GM12878 (cell line): ENCODE measurements around the gene DIMT1. TPM values are rescaled to one million over a fixed set of nuclear protein-coding genes. Genes with fewer than 3 reads are reported as not detected.

Source experiments
- ATAC-seq: fragments of 200-7000 bp; cut with Tn5 transposase; 3 replicates; pipeline ENCODE4 v1.9.1; 2020; ENCODE audit warnings: mild to moderate bottlenecking, moderate library complexity
- BruUV-seq: library from RNA; stranded (reverse); fragments of 400-500 nt; replicated peaks from 2 replicates; lab custom pipeline; 2021; lab: Mats Ljungman, UMichigan
- CTCF ChIA-PET: fragments of 300-600 bp; sonication (Branson Sonifier 250); formaldehyde crosslinking; extraction: SDS; loops from one replicate; lab custom pipeline; 2021; ENCODE audit warnings: inconsistent platforms; lab: Yijun Ruan, JAX
- POLR2A ChIA-PET: fragments of 350-600 bp; formaldehyde crosslinking; extraction: SDS; loops from one replicate; lab custom pipeline; 2021; ENCODE audit warnings: inconsistent platforms; lab: Charles Lee
- RAD21 ChIA-PET: fragments of 300-600 bp; sonication (Branson Sonifier 250); formaldehyde crosslinking; loops from one replicate; lab custom pipeline; 2023; ENCODE audit warnings: antibody characterized with exemption; ENCODE audit not compliant: unreplicated experiment; lab: Charles Lee
- SMC1A ChIA-PET: fragments of 300-600 bp; sonication (Branson Sonifier 250); formaldehyde crosslinking; loops from one replicate; lab custom pipeline; 2023; ENCODE audit not compliant: unreplicated experiment, uncharacterized antibody; lab: Charles Lee
- DNase-seq: peaks from one replicate; pipeline ENCODE4 v3.0.0-alpha.2; 2011; ENCODE audit warnings: low read depth, low spot score
- FAIRE-seq: peaks from 3 replicates; lab custom pipeline; 2011; peaks lifted over from hg19 to GRCh38; lab: Jason Lieb, UNC
- H2AFZ ChIP-seq: 2 replicates; pipeline ENCODE4 v1.6.0; 2011; ENCODE audit warnings: low read depth, low read length, control low read depth; ENCODE audit not compliant: control insufficient read depth
- H3K27ac ChIP-seq: 2 replicates; pipeline ENCODE4 v1.5.1; 2011; ENCODE audit warnings: control low read depth; ENCODE audit not compliant: control insufficient read depth, insufficient read depth
- H3K27me3 ChIP-seq, 2 experiments: replicated peaks in 1 of 2; 2 replicates each; pipeline versions ENCODE4 v1.6.0 to v1.6.1; 2011; ENCODE audit warnings: low read length in 1 of 2; ENCODE audit not compliant: control insufficient read depth in 2 of 2, insufficient read depth in 2 of 2
- H3K36me3 ChIP-seq, 2 experiments: 2 replicates each; pipeline ENCODE4 v1.5.1; 2011; ENCODE audit warnings: low read length in 1 of 2; ENCODE audit not compliant: control insufficient read depth in 2 of 2, insufficient read depth in 2 of 2
- H3K4me1 ChIP-seq: 2 replicates; pipeline ENCODE4 v1.6.1; 2011; ENCODE audit warnings: mild to moderate bottlenecking, low read length, moderate library complexity, mixed read lengths; ENCODE audit not compliant: control insufficient read depth, insufficient read depth
- H3K4me2 ChIP-seq: 2 replicates; pipeline ENCODE4 v1.6.0; 2011; ENCODE audit warnings: control low read depth; ENCODE audit not compliant: control insufficient read depth, insufficient read depth
- H3K4me3 ChIP-seq: fragments of 200-600 bp; sonication (generic); 2 replicates; pipeline ENCODE4 v1.5.1; 2016
- H3K79me2 ChIP-seq: 2 replicates; pipeline ENCODE4 v1.6.0; 2011; ENCODE audit warnings: low read length; ENCODE audit not compliant: control insufficient read depth, insufficient read depth
- H3K9ac ChIP-seq: 2 replicates; pipeline ENCODE4 v1.8.0; 2011; ENCODE audit warnings: low read length, control low read depth, mixed read lengths; ENCODE audit not compliant: control insufficient read depth, insufficient read depth
- H3K9me3 ChIP-seq: replicated peaks from 3 replicates; pipeline ENCODE4 v1.5.1; 2011; ENCODE audit warnings: mild to moderate bottlenecking, low read length; ENCODE audit not compliant: control insufficient read depth, insufficient read depth
- H4K20me1 ChIP-seq: 2 replicates; pipeline ENCODE4 v1.6.0; 2011; ENCODE audit not compliant: control insufficient read depth, insufficient read depth
- EED ChIP-seq: sonication (generic); IDR thresholded peaks from 2 replicates; pipeline ENCODE4 v1.6.1; 2016; ENCODE audit warnings: antibody characterized with exemption, low read depth
- KDM1A ChIP-seq: fragments of 200-600 bp; sonication (generic); IDR thresholded peaks from 2 replicates; pipeline ENCODE4 v1.6.1; 2016; ENCODE audit warnings: borderline replicate concordance
- POLR2A ChIP-seq: IDR thresholded peaks from 2 replicates; pipeline ENCODE4 v1.6.1; 2011; ENCODE audit warnings: low read depth, mild to moderate bottlenecking, low read length
- RAD51 ChIP-seq: fragments of 450-650 bp; IDR thresholded peaks from 2 replicates; pipeline ENCODE4 v1.6.1; 2016; ENCODE audit warnings: moderate library complexity, mild to moderate bottlenecking, inconsistent platforms
- RELA ChIP-seq: fragments of 450-650 bp; IDR thresholded peaks from 2 replicates; pipeline ENCODE4 v1.8.0; 2014; ENCODE audit warnings: borderline replicate concordance; ENCODE audit not compliant: partially characterized antibody
- ZNF24 ChIP-seq: fragments of 450-650 bp; IDR thresholded peaks from 2 replicates; pipeline ENCODE4 v1.6.1; 2017; ENCODE audit warnings: antibody characterized with exemption, mild to moderate bottlenecking
- WGBS: methylation state at CpG from one replicate; pipeline ENCODE4 v1.1.6; 2016; ENCODE audit warnings: low lambda C conversion rate; ENCODE audit not compliant: insufficient replicate concordance, insufficient coverage; ENCODE audit errors: missing lambda C conversion rate; 5-methylcytosine and 5-hydroxymethylcytosine counted together
- in situ Hi-C: fragments of 300-500 bp; cut with MboI; formaldehyde crosslinking; loops from 9 replicates; pipeline ENCODE4 v1.14.3; 2018; ENCODE audit warnings: mixed read lengths
- intact Hi-C: fragments of 100-400 bp; cut with micrococcal nuclease; formaldehyde crosslinking; loops from one replicate; pipeline ENCODE4 v1.14.2; 2022; ENCODE audit not compliant: unreplicated experiment
- polyA plus RNA-seq, 11 experiments: library from polyadenylated mRNA; depleted of rRNA in 4 of 11; unstranded in 6 of 11; stranded (reverse) in 5 of 11; fragments of >200 nt; fragmentation: Nextera tagmentation in 4 of 11; fragmentation: Illumina TruSeq in 1 of 11; extraction: Ambion mirVana in 4 of 11; extraction: Trizol in 1 of 11; gene quantifications; 1 replicate in 1 of 11; 2 replicates in 10 of 11; pipeline versions ENCODE4 v1.2.1 to v1.2.3, GENCODE V29; 2011 to 2016; ENCODE audit warnings: inconsistent platforms in 2 of 11, missing spikeins in 2 of 11, low read depth in 1 of 11
- total RNA-seq, 4 experiments: library from RNA; depleted of rRNA in 3 of 4; stranded (reverse); fragments of >200 nt in 3 of 4; fragmentation: Illumina TruSeq in 1 of 4; extraction: Trizol in 1 of 4; gene quantifications; 2 replicates each; pipeline versions ENCODE4 v1.2.1 to v1.2.3, GENCODE V29; 2013 to 2021
- TF ChIP-seq, protein P1 (sequence below): IDR thresholded peaks from 2 replicates; pipeline ENCODE4 v1.6.1; 2011; ENCODE audit warnings: mild to moderate bottlenecking, low read depth, low read length, moderate library complexity; ENCODE audit not compliant: insufficient replicate concordance
- TF ChIP-seq, protein P2 (sequence below): fragments of 450-650 bp; IDR thresholded peaks from 2 replicates; pipeline ENCODE4 v1.6.1; 2017; ENCODE audit warnings: mild to moderate bottlenecking, moderate library complexity
- TF ChIP-seq, protein P3 (sequence below): fragments of 150-350 bp; IDR thresholded peaks from 2 replicates; pipeline ENCODE4 v1.6.1; 2016; ENCODE audit warnings: low read depth, low read length

Gene DIMT1
- total and polyA plus RNA-seq, 10 of the 15 experiments (the other 5 are each of a cell fraction or from before 2014, with no cell fraction given) = 19.0 to 66.2 (median 31.6) TPM

DNA sequence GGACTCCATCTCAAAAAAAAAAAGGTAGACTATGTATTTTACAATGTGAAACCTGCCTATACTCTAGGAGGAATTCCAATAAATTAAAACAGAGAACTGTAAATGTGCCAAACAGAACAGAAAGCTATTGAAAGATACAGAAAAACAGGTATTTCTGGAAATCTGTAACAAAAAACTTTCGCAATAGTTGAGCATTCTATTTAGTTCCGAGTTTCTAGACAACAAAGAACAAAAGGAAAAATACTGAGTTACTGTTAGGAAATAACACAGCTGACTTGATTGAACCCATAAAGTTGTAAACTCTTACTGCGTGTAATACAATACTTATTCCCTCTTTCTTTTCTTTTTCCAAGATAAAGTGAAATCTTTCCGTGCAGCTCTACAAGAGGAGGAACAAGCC is 18.6 kb downstream of the DIMT1 start:
- SMC1A ChIA-PET = interaction anchor here (0.7 to 1.5 kb wide), 3 partner anchors 14 to 75 kb away, joined by 3 read pairs; no protein-coding TSS in a partner anchor
- TF ChIP-seq ZNF24 = no peak
- no peak for TF ChIP-seq RELA
- no peak for TF ChIP-seq KDM1A
- TF ChIP-seq, protein P1, sequence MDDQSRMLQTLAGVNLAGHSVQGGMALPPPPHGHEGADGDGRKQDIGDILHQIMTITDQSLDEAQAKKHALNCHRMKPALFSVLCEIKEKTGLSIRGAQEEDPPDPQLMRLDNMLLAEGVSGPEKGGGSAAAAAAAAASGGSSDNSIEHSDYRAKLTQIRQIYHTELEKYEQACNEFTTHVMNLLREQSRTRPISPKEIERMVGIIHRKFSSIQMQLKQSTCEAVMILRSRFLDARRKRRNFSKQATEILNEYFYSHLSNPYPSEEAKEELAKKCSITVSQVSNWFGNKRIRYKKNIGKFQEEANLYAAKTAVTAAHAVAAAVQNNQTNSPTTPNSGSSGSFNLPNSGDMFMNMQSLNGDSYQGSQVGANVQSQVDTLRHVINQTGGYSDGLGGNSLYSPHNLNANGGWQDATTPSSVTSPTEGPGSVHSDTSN = no peak
- TF ChIP-seq POLR2A = no peak
- TF ChIP-seq, protein P2, sequence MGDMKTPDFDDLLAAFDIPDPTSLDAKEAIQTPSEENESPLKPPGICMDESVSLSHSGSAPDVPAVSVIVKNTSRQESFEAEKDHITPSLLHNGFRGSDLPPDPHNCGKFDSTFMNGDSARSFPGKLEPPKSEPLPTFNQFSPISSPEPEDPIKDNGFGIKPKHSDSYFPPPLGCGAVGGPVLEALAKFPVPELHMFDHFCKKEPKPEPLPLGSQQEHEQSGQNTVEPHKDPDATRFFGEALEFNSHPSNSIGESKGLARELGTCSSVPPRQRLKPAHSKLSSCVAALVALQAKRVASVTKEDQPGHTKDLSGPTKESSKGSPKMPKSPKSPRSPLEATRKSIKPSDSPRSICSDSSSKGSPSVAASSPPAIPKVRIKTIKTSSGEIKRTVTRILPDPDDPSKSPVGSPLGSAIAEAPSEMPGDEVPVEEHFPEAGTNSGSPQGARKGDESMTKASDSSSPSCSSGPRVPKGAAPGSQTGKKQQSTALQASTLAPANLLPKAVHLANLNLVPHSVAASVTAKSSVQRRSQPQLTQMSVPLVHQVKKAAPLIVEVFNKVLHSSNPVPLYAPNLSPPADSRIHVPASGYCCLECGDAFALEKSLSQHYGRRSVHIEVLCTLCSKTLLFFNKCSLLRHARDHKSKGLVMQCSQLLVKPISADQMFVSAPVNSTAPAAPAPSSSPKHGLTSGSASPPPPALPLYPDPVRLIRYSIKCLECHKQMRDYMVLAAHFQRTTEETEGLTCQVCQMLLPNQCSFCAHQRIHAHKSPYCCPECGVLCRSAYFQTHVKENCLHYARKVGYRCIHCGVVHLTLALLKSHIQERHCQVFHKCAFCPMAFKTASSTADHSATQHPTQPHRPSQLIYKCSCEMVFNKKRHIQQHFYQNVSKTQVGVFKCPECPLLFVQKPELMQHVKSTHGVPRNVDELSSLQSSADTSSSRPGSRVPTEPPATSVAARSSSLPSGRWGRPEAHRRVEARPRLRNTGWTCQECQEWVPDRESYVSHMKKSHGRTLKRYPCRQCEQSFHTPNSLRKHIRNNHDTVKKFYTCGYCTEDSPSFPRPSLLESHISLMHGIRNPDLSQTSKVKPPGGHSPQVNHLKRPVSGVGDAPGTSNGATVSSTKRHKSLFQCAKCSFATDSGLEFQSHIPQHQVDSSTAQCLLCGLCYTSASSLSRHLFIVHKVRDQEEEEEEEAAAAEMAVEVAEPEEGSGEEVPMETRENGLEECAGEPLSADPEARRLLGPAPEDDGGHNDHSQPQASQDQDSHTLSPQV = no peak
- TF ChIP-seq RAD51 = no peak
- TF ChIP-seq, protein P3, sequence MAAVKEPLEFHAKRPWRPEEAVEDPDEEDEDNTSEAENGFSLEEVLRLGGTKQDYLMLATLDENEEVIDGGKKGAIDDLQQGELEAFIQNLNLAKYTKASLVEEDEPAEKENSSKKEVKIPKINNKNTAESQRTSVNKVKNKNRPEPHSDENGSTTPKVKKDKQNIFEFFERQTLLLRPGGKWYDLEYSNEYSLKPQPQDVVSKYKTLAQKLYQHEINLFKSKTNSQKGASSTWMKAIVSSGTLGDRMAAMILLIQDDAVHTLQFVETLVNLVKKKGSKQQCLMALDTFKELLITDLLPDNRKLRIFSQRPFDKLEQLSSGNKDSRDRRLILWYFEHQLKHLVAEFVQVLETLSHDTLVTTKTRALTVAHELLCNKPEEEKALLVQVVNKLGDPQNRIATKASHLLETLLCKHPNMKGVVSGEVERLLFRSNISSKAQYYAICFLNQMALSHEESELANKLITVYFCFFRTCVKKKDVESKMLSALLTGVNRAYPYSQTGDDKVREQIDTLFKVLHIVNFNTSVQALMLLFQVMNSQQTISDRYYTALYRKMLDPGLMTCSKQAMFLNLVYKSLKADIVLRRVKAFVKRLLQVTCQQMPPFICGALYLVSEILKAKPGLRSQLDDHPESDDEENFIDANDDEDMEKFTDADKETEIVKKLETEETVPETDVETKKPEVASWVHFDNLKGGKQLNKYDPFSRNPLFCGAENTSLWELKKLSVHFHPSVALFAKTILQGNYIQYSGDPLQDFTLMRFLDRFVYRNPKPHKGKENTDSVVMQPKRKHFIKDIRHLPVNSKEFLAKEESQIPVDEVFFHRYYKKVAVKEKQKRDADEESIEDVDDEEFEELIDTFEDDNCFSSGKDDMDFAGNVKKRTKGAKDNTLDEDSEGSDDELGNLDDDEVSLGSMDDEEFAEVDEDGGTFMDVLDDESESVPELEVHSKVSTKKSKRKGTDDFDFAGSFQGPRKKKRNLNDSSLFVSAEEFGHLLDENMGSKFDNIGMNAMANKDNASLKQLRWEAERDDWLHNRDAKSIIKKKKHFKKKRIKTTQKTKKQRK = no peak
- TF ChIP-seq EED = no peak
- TF ChIP-seq, all 136 proteins: peak for 0
- no peaks in the 10 kb centered on the region for H3K79me2 ChIP-seq
- no TSS peak for BruUV-seq
- H3K4me3 ChIP-seq = no peak overlapping the region
- H3K9ac ChIP-seq = no peak overlapping the region
- H2AFZ ChIP-seq = no peak overlapping the region
- no peak for ATAC-seq
- no peak for DNase-seq
- H3K36me3 ChIP-seq = peaks cover 2 to 18% of the 10 kb centered on the region in 2 experiments
- H3K4me1 ChIP-seq = no peaks in the 10 kb centered on the region
- 97% methylated on average over 4 of the region's 4 CpGs for WGBS
- FAIRE-seq = no peak
- no peak overlapping the region for H3K27ac ChIP-seq
- no peaks in the 10 kb centered on the region for H3K27me3 ChIP-seq
- no peak overlapping the region for H3K4me2 ChIP-seq
- ChIA-PET POLR2A (interaction anchor here (0.6 kb wide), 1 partner anchor 41 kb away, joined by 6 read pairs; no protein-coding TSS in a partner anchor), RAD21 (interaction anchor here (0.6 kb wide), 2 partner anchors 95 to 1165 kb away, joined by 3 read pairs; no protein-coding TSS in a partner anchor), CTCF (interaction anchor here (1.5 kb wide), 1 partner anchor 33 kb away, joined by 4 read pairs; no protein-coding TSS in a partner anchor)
- in situ Hi-C loops (no loop called here), intact Hi-C loops (no loop called here)
- no peaks in the 10 kb centered on the region for H3K9me3 ChIP-seq
- H4K20me1 ChIP-seq = no peaks in the 10 kb centered on the region
